ENCODE data around the gene PACSIN1.

PACSIN1 gene

GRCh38 chr6:34514593-34515472 lies 49.0 kb downstream of the PACSIN1 start:
- H3K4me3 ChIP-seq (ENCODE audit: low read length): no peak overlapping the region
- TF ChIP-seq, protein P1, sequence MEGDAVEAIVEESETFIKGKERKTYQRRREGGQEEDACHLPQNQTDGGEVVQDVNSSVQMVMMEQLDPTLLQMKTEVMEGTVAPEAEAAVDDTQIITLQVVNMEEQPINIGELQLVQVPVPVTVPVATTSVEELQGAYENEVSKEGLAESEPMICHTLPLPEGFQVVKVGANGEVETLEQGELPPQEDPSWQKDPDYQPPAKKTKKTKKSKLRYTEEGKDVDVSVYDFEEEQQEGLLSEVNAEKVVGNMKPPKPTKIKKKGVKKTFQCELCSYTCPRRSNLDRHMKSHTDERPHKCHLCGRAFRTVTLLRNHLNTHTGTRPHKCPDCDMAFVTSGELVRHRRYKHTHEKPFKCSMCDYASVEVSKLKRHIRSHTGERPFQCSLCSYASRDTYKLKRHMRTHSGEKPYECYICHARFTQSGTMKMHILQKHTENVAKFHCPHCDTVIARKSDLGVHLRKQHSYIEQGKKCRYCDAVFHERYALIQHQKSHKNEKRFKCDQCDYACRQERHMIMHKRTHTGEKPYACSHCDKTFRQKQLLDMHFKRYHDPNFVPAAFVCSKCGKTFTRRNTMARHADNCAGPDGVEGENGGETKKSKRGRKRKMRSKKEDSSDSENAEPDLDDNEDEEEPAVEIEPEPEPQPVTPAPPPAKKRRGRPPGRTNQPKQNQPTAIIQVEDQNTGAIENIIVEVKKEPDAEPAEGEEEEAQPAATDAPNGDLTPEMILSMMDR (conservative IDR thresholded peaks at IDR 0.05; ENCODE audit: low read depth, low read length): no peak
- DNase-seq (ENCODE audit: low read depth): no peak

GRCh38 chr6:34515473-34516387 lies 49.9 kb downstream of the PACSIN1 start:
- H3K4me3 ChIP-seq (ENCODE audit: low read length): no peak overlapping the region
- TF ChIP-seq, protein P1 (conservative IDR thresholded peaks at IDR 0.05; ENCODE audit: low read depth, low read length): no peak

DNA sequence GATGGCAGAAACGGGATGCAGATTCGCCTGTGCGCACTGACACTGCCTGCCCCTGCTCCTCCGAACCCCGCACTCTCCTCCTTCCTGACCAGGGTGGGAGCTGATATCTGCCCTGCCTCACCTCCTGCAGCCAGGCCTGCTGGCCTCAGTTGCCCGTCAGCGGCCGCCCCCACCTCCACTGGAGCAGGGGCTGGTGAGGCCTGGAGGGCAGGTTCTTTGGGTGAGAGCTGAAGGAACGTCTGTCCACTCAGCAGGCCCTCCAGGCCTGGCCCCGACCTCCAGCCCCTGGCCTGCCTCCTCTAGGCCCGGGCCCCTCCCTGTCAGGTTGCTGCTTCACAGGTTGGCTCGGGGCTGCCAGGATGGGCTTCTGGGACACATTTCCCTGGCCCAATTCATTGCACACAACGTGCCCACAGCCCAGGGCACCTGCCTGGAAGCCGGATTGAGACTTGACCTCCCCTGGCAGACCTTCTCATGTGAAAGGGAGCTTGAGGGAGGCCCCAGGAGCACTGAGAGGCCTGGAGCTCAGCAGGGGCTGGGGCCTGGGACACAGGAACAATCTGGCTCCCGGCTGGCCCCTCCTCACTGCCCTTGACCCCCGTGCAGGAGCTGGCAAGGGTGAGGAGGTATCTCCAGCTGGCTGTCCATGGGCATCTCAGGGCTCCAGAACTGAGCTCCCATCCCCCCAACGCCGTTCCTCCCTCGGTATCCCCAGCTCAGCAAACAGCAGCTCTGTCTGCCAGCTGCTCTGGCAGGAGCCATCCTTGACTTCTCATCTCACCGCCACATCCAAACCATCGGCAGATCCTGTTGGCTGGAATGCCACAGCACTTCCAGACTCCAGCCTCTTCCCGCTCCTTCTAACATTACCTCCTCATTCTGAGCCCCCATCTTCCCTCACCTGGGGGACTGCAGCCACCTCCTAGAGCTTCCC lies 50.8 kb downstream of the PACSIN1 start:
- no peak for DNase-seq (ENCODE audit: low read depth)
- H3K4me3 ChIP-seq (ENCODE audit: low read length): no peak overlapping the region
- TF ChIP-seq, protein P1 (conservative IDR thresholded peaks at IDR 0.05; ENCODE audit: low read depth, low read length): no peak

More at GRCh38 chr6:34515473-34516387, 49.9 kb downstream of the PACSIN1 start:
- DNase-seq (ENCODE audit: low read depth): no peak

GRCh38 chr6:34517461-34517881 lies 51.6 kb downstream of the PACSIN1 start:
- TF ChIP-seq, protein P1 (conservative IDR thresholded peaks at IDR 0.05; ENCODE audit: low read depth, low read length): no peak
- no peak overlapping the region for H3K4me3 ChIP-seq (ENCODE audit: low read length)

DNA sequence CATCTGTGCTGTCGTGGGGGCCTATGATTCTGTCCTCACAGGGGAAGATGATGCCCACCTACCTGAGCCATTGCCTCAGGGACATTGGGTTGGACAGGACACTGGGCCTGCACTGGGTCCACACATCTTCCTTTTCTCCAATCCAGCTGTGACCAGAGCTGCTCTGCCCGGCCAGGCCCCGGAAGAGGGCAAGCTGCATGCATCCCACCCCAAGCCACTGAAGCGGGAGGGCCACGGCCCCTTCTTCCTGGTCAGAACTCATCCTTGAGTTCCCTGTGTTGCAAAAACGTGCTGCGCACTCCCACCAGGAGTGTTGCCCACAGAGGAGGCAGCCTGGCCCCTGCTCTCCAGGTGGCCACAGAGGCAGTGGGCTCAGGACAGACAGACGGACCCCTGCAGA lies 52.1 kb downstream of the PACSIN1 start:
- DNase-seq (ENCODE audit: low read depth): no peak
- H3K4me3 ChIP-seq (ENCODE audit: low read length): no peak overlapping the region
- TF ChIP-seq, protein P1 (conservative IDR thresholded peaks at IDR 0.05; ENCODE audit: low read depth, low read length): no peak

More at GRCh38 chr6:34517461-34517881, 51.6 kb downstream of the PACSIN1 start:
- no peak for DNase-seq (ENCODE audit: low read depth)

DNA sequence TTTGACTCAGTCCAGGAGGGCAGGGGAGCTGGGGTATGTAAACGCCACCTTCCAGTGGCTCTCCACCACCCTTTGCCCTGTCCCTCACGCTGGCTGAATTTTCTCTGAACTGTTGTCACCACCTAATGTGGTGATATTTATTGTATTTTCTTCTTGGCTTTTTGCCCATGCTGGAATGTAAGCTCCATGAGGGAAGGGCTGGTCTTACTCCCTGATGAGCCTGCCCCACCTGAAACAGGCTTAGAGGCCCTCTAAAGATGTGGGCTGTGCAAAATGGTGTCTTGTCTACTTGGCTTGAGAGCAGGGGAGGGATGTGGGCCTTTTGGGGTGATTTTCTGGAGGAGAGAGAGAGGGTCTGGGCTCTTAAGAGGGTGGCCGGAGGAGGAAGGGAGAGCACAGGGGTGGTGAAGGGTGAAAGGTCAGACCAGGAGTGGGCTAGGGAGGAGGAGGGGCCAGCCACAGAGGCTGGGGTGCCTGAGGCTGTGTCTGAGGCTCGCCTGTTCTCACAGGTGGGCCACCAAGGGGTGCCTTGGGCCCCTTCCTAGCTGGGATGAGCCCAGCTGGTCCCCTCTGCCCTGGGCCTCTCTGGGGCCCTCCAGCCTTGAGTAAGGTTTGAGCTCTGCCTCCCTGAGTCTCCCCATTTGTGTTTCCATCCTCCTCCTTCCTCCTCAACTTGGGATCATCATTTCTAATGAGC lies 52.9 kb downstream of the PACSIN1 start:
- no peak for DNase-seq (ENCODE audit: low read depth)
- TF ChIP-seq, protein P1 (conservative IDR thresholded peaks at IDR 0.05; ENCODE audit: low read depth, low read length): no peak
- no peak overlapping the region for H3K4me3 ChIP-seq (ENCODE audit: low read length)

Measured in retinal pigment epithelial cell (primary cell).